Chondrocyte (in vitro differentiated cells): ENCODE data around the gene HGS. TPM values are rescaled to one million over a fixed set of nuclear protein-coding genes. Genes with fewer than 3 reads are reported as not detected.

ENCODE experiments used
- DNase-seq: peaks from one replicate; pipeline ENCODE4 v3.0.0; 2021; ENCODE audit warnings: mixed read lengths, low spot score
- H3K27ac Mint-ChIP-seq: one replicate; pipeline ENCODE4 v1.8.0; 2021; ENCODE audit warnings: mild to moderate bottlenecking, moderate library complexity, mixed read lengths; ENCODE audit not compliant: unreplicated experiment
- H3K27me3 Mint-ChIP-seq: 2 replicates; pipeline ENCODE4 v1.8.0; 2021; ENCODE audit warnings: low read depth, mixed read lengths
- H3K36me3 Mint-ChIP-seq: 2 replicates; pipeline ENCODE4 v1.8.0; 2021; ENCODE audit warnings: low read depth, mixed read lengths
- H3K4me1 Mint-ChIP-seq: 2 replicates; pipeline ENCODE4 v1.8.0; 2021; ENCODE audit warnings: low read depth, mild to moderate bottlenecking, mixed read lengths
- H3K4me3 Mint-ChIP-seq: one replicate; pipeline ENCODE4 v1.8.0; 2021; ENCODE audit warnings: mild to moderate bottlenecking, moderate library complexity, mixed read lengths; ENCODE audit not compliant: unreplicated experiment
- H3K9me3 Mint-ChIP-seq: 2 replicates; pipeline ENCODE4 v1.8.0; 2021; ENCODE audit warnings: low read depth, mixed read lengths
- total RNA-seq: library from RNA; stranded (reverse); gene quantifications from 3 replicates; pipeline ENCODE4 v1.2.1, GENCODE V29; 2021
- TF ChIP-seq, protein P1 (sequence below): fragments of 200-600 bp; sonication (generic); IDR thresholded peaks from 2 replicates; pipeline ENCODE4 v1.5.0; 2021; ENCODE audit warnings: antibody characterized with exemption, mild to moderate bottlenecking, moderate library complexity

HGS gene
- total RNA-seq, 1 donor from 2014 or later = 87.4 TPM

GRCh38 chr17:81646869-81647600 lies 36.8 kb upstream of the HGS start:
- H3K27ac Mint-ChIP-seq = no peak overlapping the region
- H3K36me3 Mint-ChIP-seq = no peaks in the 10 kb centered on the region
- H3K9me3 Mint-ChIP-seq = no peaks in the 10 kb centered on the region
- H3K27me3 Mint-ChIP-seq = no peaks in the 10 kb centered on the region
- DNase-seq = no peak
- H3K4me1 Mint-ChIP-seq = peaks cover 6% of the 10 kb centered on the region
- TF ChIP-seq, protein P1, sequence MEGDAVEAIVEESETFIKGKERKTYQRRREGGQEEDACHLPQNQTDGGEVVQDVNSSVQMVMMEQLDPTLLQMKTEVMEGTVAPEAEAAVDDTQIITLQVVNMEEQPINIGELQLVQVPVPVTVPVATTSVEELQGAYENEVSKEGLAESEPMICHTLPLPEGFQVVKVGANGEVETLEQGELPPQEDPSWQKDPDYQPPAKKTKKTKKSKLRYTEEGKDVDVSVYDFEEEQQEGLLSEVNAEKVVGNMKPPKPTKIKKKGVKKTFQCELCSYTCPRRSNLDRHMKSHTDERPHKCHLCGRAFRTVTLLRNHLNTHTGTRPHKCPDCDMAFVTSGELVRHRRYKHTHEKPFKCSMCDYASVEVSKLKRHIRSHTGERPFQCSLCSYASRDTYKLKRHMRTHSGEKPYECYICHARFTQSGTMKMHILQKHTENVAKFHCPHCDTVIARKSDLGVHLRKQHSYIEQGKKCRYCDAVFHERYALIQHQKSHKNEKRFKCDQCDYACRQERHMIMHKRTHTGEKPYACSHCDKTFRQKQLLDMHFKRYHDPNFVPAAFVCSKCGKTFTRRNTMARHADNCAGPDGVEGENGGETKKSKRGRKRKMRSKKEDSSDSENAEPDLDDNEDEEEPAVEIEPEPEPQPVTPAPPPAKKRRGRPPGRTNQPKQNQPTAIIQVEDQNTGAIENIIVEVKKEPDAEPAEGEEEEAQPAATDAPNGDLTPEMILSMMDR = no peak
- no peak overlapping the region for H3K4me3 Mint-ChIP-seq

DNA sequence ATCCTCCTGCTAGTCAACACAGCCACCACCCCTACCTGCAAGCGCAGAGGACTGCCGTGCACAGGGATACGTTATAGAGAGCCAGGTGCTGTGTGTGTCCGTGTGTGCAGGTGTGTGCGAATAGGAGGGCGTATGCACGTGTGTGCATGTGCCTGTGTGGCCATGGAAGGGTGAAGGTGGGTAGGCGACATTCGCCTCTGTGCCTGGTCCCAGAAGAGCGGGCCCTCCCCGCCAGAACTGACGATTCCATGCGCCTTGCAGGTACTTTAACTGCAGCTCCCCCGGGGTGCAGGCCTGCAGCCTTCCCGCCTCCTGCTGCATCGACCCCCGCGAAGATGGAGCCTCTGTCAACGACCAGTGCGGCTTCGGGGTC lies 36.2 kb upstream of the HGS start:
- no peak for DNase-seq
- peaks cover 4% of the 10 kb centered on the region for H3K4me1 Mint-ChIP-seq
- H3K27me3 Mint-ChIP-seq = no peaks in the 10 kb centered on the region
- no peaks in the 10 kb centered on the region for H3K36me3 Mint-ChIP-seq
- H3K27ac Mint-ChIP-seq = no peak overlapping the region
- no peak overlapping the region for H3K4me3 Mint-ChIP-seq
- H3K9me3 Mint-ChIP-seq = no peaks in the 10 kb centered on the region
- TF ChIP-seq, protein P1 = no peak

DNA sequence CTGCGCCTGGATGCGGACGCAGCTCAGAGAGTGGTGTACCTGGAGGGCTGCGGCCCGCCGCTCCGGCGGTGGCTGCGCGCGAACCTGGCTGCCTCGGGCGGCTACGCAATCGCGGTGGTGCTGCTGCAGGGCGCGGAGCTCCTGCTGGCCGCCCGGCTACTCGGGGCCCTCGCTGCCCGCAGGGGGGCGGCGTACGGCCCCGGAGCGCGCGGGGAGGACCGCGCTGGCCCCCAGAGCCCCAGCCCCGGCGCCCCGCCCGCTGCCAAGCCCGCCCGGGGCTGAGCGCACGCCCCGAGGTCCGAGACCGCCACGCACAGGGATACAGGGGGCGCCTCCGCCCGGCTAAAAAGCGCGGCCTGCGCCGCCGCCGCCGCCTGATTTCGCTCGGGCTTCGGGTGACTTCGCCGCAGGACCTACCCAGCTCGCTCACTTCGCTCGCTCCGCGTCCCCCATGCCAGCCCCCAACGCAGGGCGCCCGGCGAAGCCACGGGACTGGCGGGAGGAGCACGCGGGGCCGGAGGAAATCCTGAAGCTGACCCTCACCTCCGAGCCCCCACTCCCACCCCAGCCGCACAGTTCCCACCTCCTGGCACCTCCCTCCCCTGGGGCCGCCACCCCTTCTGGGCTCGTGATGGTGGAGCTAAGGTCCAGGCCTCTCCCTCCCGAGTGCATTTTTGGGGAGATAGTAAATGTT lies 35.7 kb upstream of the HGS start:
- H3K27ac Mint-ChIP-seq = no peak overlapping the region
- DNase-seq = no peak
- no peaks in the 10 kb centered on the region for H3K36me3 Mint-ChIP-seq
- H3K9me3 Mint-ChIP-seq = no peaks in the 10 kb centered on the region
- peaks cover 4% of the 10 kb centered on the region for H3K4me1 Mint-ChIP-seq
- H3K4me3 Mint-ChIP-seq = no peak overlapping the region
- H3K27me3 Mint-ChIP-seq = no peaks in the 10 kb centered on the region
- TF ChIP-seq, protein P1 = no peak

DNA sequence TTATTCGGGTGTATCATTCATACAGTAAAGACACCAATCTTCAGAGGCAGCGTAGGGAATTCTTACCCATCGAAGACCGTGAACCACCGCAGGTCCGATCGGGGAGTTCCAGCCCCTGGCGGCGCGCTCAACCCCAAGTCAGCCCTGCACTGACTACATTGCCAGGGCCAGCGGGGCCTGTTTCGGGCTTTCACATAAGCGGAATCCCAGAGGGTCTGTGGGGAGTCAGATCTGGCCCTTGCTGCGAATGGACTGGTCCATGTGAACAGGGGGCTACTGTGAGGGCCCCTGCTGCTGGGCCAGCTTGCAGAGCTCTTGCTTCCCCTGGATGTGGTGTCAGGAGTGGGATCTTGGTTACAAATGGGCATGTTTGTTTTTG lies 35.1 kb upstream of the HGS start:
- H3K27me3 Mint-ChIP-seq = no peaks in the 10 kb centered on the region
- H3K9me3 Mint-ChIP-seq = no peaks in the 10 kb centered on the region
- H3K4me3 Mint-ChIP-seq = no peak overlapping the region
- H3K27ac Mint-ChIP-seq = no peak overlapping the region
- no peaks in the 10 kb centered on the region for H3K36me3 Mint-ChIP-seq
- no peak for DNase-seq
- TF ChIP-seq, protein P1 = no peak
- peaks cover 4% of the 10 kb centered on the region for H3K4me1 Mint-ChIP-seq

DNA sequence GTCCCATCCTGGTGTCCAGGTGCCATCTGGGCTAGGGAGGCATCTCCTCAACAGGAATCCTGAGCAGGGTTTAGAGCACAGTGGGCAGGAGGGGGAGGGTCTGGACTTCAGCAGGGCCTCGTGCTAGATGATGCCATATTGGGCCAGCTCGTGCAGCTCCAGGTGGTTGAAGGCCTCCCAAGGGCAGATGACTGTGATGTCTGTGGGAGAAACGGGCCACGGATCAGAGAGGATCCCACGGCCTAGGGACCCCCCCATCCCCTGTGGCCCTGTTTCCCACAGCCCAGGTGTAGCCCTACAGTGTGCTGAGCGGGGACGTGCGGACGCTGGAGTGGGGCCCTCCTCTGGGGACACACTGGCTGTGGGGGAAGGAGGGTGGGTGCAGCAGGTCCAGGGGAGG lies 32.9 kb upstream of the HGS start:
- H3K9me3 Mint-ChIP-seq = no peaks in the 10 kb centered on the region
- H3K36me3 Mint-ChIP-seq = no peaks in the 10 kb centered on the region
- no peak for DNase-seq
- TF ChIP-seq, protein P1 = no peak
- no peak overlapping the region for H3K27ac Mint-ChIP-seq
- peaks cover 4% of the 10 kb centered on the region for H3K4me1 Mint-ChIP-seq
- no peak overlapping the region for H3K4me3 Mint-ChIP-seq
- no peaks in the 10 kb centered on the region for H3K27me3 Mint-ChIP-seq
